ENCODE data around the gene GRIK3.

The GRIK3 gene

DNA sequence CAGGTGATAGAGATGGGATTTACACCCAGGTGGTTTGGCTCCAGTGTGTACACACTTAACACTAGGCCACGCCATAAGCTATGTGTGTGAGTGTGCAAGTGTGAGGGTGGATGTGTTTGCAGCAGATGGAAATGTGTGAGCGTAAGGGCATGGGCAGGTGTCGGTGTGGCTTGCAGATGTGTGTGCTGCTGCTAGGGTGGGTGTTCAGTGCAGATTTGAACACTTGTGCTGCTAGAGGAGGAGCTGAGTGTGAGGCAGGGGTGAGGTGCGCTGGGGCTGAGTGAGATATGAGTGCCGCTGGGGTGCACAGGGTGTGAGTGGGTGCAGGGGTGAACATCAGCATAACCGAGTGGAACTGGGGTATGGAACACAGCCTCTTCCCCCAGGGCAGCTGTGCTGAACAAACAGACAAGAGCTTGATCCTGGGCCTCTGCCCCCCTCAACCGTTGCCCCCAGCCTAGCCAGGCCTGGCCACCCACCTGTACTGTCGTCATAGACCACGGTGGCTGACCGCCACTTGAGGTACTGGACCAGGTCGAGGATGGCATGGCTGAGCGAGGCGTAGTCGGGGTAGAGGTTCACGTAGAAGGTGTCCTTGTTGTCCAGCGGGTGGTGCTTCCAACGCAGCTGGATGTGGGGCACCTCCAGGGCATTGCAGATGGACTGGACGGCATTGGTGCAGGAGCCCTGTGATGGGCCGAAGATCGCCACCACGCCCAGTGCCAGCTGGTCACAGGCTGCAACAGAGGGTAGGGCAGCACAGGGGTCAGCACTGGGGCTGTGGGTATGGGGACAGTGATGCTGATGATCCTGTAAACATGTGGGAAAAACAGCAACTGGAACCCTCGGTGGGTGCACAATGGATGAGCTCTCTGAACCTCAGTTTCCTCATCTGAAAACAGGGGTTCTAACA is 153.9 kb downstream of the GRIK3 start:
- Mint-ChIP-seq H3K9me3 (no peaks in the 10 kb centered on the region), H3K4me3 (no peak overlapping the region), H3K27me3 (peaks cover 18% of the 10 kb centered on the region), H3K4me1 (peaks cover 2% of the 10 kb centered on the region), H3K27ac (no peak overlapping the region), H3K36me3 (no peaks in the 10 kb centered on the region)
- no peak for DNase-seq (ENCODE audit: low spot score in 2 of 2)
- ATAC-seq (ENCODE audit: low read depth): no peak

DNA sequence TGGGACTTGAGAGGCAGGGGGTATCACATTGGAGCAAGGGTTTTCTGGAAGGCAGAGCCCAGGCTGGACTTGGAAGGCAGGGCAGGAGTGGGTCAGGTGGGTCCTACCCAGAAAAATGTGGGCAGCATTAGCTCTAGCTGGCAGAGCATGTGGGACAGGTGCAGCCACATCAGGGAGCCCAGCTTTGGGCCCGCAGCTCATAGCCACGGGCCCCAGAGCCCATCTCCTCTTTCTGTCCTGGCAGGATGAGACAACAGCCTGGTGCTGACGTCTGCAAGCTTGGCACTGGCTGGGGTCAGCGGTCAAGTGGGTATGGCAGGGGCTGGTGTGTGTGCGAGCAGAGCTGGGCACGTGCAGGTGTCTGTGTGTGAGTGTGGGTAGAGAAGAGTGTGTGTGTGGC is 154.7 kb downstream of the GRIK3 start:
- Mint-ChIP-seq H3K9me3 (no peaks in the 10 kb centered on the region), H3K36me3 (no peaks in the 10 kb centered on the region), H3K4me3 (no peak overlapping the region), H3K27me3 (peaks cover 18% of the 10 kb centered on the region), H3K27ac (no peak overlapping the region), H3K4me1 (peaks cover 2% of the 10 kb centered on the region)
- DNase-seq (ENCODE audit: low spot score in 2 of 2) (peak in 1 of 2 donors; percentile 5), ATAC-seq (ENCODE audit: low read depth) (no peak)

DNA sequence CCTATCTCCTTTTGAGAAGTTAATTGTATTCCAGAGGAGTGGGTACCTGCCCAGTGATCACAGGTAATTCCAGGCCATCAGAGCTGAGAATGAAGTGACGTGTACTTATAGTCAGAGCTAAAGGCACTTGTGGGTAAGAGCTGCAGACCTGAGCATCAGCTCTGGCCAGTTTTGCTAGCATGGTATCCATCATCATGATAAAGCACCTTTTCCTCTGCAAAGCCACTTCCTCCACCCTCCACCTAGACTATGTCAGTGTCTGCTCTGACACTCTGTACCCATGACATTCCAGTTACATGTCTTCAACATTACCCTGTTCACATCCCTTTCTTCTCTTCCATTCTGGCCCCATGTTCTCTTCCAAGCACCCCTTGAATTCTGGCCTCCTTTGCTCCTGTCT is 157.3 kb downstream of the GRIK3 start:
- Mint-ChIP-seq H3K9me3 (no peaks in the 10 kb centered on the region), H3K4me1 (peaks cover 2% of the 10 kb centered on the region), H3K36me3 (no peaks in the 10 kb centered on the region), H3K4me3 (no peak overlapping the region), H3K27ac (no peak overlapping the region), H3K27me3 (peaks cover 20% of the 10 kb centered on the region)
- DNase-seq (ENCODE audit: low spot score in 2 of 2): no peak
- no peak for ATAC-seq (ENCODE audit: low read depth)

DNA sequence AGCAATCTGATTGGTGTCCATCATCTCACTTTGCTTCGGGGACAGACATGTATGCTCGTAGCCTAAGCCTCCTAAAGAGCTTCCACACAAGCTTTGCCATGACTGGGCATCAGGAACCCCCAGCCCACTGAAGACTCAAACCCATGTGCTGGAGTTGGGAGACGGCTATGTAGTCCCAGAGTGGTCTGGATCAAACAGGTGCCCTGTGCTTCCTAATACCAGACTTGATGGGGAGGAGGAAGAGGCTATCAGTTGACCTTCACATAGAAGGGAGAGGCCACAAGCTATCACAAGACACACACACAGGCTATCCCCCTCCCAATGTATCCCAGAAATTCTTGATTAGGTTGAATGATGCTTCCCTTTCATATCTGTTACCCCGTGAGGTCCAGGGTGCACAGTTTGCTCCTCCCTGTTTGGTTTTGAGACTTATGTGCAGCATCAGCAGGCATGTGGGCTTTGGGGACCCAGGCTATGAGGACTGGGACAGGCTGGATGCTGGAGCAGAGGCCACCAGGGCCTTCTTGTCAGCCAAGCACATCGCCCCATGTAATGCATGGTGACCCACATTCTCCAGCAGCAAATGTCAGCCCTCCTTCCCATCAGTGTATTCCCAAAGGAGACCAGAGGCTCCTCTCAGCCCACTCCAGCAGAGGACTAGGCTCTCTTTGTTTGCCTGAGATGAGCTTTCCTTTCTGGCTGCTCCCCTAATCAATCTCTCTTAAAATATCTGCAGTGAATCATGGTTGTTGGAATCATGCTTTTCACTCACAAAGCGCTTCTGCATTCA is 159.8 kb downstream of the GRIK3 start:
- Mint-ChIP-seq H3K27me3 (peaks cover 14% of the 10 kb centered on the region), H3K27ac (no peak overlapping the region), H3K4me1 (no peaks in the 10 kb centered on the region), H3K9me3 (no peaks in the 10 kb centered on the region), H3K36me3 (no peaks in the 10 kb centered on the region), H3K4me3 (no peak overlapping the region)
- ATAC-seq (ENCODE audit: low read depth) (no peak), DNase-seq (ENCODE audit: low spot score in 2 of 2) (no peak)

DNA sequence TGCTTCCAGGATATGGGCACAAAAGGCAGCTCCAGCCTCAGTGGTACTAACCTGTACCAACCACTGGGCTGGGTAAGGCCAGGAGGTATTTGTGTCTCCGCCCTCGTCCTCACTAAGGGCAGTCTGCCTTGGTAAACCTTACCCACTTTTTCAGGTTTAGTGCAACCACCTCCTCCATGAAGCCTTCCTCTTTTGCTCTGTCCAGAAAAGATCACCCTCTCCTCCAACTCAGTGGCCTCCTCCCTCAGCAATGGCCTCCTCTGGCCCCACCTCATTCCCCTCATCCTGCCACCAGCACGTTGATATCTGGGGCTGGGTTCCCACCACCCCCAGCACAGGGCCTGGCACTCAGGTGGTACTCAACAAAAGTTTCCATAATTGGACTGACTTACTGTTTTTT is 161.5 kb downstream of the GRIK3 start:
- no peak overlapping the region for H3K4me3 Mint-ChIP-seq
- no peaks in the 10 kb centered on the region for H3K4me1 Mint-ChIP-seq
- H3K27me3 Mint-ChIP-seq: peaks cover 9% of the 10 kb centered on the region
- no peaks in the 10 kb centered on the region for H3K36me3 Mint-ChIP-seq
- DNase-seq (ENCODE audit: low spot score in 2 of 2): no peak
- no peaks in the 10 kb centered on the region for H3K9me3 Mint-ChIP-seq
- no peak for ATAC-seq (ENCODE audit: low read depth)
- H3K27ac Mint-ChIP-seq: no peak overlapping the region

DNA sequence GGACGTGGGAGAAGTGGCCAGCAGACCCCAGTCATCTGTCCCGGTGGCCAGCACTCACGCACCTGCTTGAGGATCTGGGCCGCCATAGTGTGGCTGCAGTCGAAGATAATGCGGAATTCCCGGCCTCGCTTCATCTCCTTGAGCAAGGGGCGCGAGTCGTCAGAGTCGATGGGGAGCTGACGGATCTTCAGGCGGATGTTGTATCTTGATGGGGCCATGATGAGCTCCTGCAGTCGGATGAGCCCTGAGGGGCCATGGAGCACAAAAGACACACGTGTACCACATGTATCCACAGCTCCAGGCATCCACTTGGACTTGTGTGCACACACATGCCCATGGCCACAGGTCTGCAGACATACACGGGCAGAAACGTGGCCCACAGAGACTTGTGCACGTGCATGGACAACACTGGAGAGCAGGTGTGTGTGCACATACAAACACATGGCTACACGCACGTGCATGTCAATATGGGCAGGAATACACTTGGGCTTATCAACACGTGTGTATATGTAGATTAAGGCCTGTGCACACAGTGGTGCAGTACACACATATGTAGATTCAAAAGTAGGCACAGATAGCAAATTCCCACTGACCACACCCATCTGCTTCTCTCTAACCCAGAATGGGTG is 162.1 kb downstream of the GRIK3 start:
- ATAC-seq (ENCODE audit: low read depth): no peak
- Mint-ChIP-seq H3K4me3 (no peak overlapping the region), H3K4me1 (no peaks in the 10 kb centered on the region)

DNA sequence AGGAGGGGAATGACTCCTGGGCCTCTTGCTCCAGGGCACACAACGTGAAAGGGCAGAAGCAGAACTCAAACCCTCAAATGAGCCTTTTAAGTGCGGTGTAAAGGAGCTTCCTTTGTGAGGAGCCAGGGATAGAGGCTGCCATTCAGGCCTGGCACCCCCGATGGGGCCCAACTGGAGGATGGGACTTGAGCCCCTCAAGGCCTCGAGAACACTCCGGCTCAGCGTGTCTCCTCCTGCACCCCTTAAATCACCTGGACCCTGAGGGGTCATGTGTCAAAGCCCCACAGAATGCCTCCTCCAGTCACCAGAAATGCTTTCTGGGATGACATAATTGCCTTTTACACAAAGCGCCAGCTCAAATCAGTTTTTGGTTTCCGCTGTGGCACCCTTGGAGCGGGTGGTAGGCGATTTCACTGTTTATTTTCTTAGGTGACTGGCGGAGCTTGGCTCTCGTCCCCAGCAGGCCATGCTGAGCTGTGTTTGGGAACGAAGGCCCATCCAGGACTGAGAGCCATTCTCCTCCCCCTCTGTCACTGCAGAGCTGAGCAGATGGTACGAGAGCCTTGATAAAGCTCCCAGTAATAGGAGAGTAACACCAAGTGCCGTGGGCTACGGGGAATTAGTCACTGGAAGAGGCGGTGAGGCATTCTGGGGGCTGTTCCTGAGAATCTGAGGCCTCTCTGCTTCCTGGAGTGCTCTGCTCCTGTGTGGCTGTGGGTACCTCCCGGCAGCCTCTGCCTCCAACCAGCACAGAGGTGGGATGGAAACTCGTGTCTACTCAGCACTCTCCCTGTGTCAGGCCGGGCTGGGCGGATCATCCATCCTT is 163.0 kb downstream of the GRIK3 start:
- H3K4me3 Mint-ChIP-seq: no peak overlapping the region
- peaks cover 3% of the 10 kb centered on the region for H3K27me3 Mint-ChIP-seq
- no peaks in the 10 kb centered on the region for H3K36me3 Mint-ChIP-seq
- DNase-seq (ENCODE audit: low spot score in 2 of 2): no peak
- no peak for ATAC-seq (ENCODE audit: low read depth)
- no peak overlapping the region for H3K27ac Mint-ChIP-seq
- H3K4me1 Mint-ChIP-seq: no peaks in the 10 kb centered on the region
- no peaks in the 10 kb centered on the region for H3K9me3 Mint-ChIP-seq

More for the DNA sequence above, 162.1 kb downstream of the GRIK3 start:
- Mint-ChIP-seq H3K9me3 (no peaks in the 10 kb centered on the region), H3K36me3 (no peaks in the 10 kb centered on the region), H3K27ac (no peak overlapping the region), H3K27me3 (peaks cover 5% of the 10 kb centered on the region)
- DNase-seq (ENCODE audit: low spot score in 2 of 2): no peak

DNA sequence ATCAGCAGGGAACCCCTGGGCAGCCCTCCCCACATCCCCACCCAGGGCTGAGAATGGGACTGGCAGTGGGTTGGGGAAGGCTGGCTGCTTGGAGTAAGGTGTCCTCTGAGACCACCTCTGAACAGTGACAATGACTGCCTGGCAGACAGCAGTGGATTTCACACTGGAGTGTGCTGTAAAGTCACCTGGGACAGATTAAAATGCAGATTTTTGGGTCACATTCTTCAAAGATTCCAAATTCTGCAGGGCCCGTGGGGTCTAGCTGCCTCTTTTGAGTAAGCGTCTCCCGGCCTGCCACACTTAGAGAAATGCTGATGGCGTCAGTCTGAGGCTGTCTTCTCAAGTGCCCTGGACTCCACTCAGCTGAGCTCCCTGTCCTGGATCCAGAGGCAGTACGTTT is 164.5 kb downstream of the GRIK3 start:
- Mint-ChIP-seq H3K36me3 (no peaks in the 10 kb centered on the region), H3K9me3 (no peaks in the 10 kb centered on the region), H3K4me1 (no peaks in the 10 kb centered on the region), H3K27ac (no peak overlapping the region), H3K4me3 (no peak overlapping the region), H3K27me3 (peaks cover 3% of the 10 kb centered on the region)
- no peak for DNase-seq (ENCODE audit: low spot score in 2 of 2)
- no peak for ATAC-seq (ENCODE audit: low read depth)

DNA sequence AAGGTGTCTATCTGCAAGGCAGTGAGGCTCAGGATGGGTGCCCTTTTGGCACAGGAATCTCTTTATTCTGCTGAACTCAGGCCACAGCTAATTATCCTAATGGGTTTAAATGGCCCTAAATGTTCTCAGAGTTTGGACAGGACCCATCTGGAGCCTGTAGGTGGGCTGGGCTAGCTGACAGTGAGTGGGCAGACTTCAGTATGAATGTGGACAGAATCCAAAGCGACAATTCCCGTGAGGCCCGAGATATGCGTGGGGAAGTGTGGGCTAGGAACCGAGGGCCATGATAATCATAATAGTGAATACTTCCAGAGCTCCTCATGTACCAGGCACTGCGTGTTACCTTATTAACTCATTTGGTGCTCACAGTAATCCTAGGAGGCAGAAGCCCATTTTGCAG is 165.3 kb downstream of the GRIK3 start:
- no peak for ATAC-seq (ENCODE audit: low read depth)
- Mint-ChIP-seq H3K9me3 (no peaks in the 10 kb centered on the region), H3K27me3 (peaks cover 1% of the 10 kb centered on the region), H3K4me3 (no peak overlapping the region), H3K27ac (no peak overlapping the region), H3K4me1 (no peaks in the 10 kb centered on the region), H3K36me3 (no peaks in the 10 kb centered on the region)
- no peak for DNase-seq (ENCODE audit: low spot score in 2 of 2)

DNA sequence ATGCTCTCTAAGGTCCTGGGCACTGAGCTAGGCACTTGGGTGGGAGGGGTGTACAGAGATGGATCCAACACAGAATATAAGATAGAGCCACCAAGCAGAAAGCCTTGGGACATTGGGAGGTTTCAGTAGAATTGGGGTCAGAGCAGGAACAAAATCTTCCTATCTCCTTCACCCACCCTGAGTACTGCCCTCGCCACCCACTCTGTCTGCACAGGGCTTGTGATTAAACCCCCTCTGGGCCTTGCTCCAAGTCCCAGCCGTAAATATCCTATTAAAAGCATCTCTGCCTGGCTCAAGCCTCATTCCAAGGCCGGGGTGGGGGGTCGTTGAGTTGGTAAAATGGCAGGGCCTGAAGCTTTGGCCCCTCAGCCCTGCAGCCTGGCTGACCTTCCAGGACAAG is 166.7 kb downstream of the GRIK3 start:
- H3K27ac Mint-ChIP-seq: no peak overlapping the region
- ATAC-seq (ENCODE audit: low read depth): no peak

DNA sequence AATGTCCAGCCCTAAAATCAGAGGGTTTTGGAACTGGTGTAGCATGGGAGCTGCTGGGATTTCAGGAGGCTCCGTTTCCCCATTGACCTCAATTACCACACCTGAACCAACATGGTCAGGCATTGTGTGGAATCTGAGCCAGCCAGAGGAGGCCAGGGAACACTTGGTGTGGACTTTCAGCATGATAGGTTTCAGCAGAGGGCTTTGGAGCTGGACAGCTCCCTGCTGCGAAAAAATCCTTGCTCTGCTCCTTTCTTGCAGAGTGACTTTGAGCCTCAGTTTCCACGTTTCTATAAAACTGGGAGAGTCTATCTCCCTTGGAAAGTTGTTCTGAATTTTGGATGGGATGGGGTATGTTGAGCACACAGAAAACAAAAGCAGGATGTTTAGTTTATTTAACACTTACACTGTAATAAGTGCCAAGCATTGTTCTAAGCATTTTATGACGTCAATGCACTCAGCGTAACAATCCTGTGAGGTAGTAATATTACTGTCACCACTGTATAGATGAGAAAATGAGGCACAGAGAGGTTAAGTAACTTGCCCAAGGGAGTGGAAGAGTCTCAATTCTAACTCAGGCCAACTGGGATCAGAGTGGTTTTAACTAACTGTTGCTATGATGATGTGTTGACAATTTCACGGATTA is 168.0 kb downstream of the GRIK3 start:
- H3K4me1 Mint-ChIP-seq: no peaks in the 10 kb centered on the region
- ATAC-seq (ENCODE audit: low read depth) (no peak), DNase-seq (ENCODE audit: low spot score in 2 of 2) (no peak)
- no peaks in the 10 kb centered on the region for H3K9me3 Mint-ChIP-seq
- no peaks in the 10 kb centered on the region for H3K36me3 Mint-ChIP-seq
- H3K27ac Mint-ChIP-seq: no peak overlapping the region
- no peak overlapping the region for H3K4me3 Mint-ChIP-seq
- peaks cover 5% of the 10 kb centered on the region for H3K27me3 Mint-ChIP-seq

More for the DNA sequence above, 166.7 kb downstream of the GRIK3 start:
- H3K27me3 Mint-ChIP-seq: peaks cover 5% of the 10 kb centered on the region
- H3K4me1 Mint-ChIP-seq: no peaks in the 10 kb centered on the region
- H3K4me3 Mint-ChIP-seq: no peak overlapping the region
- no peaks in the 10 kb centered on the region for H3K9me3 Mint-ChIP-seq
- no peaks in the 10 kb centered on the region for H3K36me3 Mint-ChIP-seq
- DNase-seq (ENCODE audit: low spot score in 2 of 2): no peak

DNA sequence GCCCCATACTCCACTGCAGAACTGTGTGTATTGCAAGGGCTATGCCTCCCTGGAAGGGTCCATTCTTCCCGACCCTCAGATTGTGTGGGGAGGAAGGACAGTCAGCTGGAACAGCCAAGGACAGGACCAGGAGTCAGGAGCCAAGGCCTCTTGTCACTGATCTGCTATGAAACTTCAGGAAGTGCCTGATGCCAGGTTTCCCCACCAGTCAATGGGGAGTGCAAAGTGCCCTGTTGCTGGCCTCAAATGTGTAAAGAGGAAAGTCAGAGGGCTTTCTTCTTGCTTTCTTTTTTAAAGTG is 168.8 kb downstream of the GRIK3 start:
- ATAC-seq (ENCODE audit: low read depth) (no peak), DNase-seq (ENCODE audit: low spot score in 2 of 2) (no peak)
- H3K4me1 Mint-ChIP-seq: no peaks in the 10 kb centered on the region
- H3K27me3 Mint-ChIP-seq: peaks cover 7% of the 10 kb centered on the region
- no peaks in the 10 kb centered on the region for H3K9me3 Mint-ChIP-seq
- H3K36me3 Mint-ChIP-seq: no peaks in the 10 kb centered on the region
- H3K4me3 Mint-ChIP-seq: no peak overlapping the region
- H3K27ac Mint-ChIP-seq: no peak overlapping the region

DNA sequence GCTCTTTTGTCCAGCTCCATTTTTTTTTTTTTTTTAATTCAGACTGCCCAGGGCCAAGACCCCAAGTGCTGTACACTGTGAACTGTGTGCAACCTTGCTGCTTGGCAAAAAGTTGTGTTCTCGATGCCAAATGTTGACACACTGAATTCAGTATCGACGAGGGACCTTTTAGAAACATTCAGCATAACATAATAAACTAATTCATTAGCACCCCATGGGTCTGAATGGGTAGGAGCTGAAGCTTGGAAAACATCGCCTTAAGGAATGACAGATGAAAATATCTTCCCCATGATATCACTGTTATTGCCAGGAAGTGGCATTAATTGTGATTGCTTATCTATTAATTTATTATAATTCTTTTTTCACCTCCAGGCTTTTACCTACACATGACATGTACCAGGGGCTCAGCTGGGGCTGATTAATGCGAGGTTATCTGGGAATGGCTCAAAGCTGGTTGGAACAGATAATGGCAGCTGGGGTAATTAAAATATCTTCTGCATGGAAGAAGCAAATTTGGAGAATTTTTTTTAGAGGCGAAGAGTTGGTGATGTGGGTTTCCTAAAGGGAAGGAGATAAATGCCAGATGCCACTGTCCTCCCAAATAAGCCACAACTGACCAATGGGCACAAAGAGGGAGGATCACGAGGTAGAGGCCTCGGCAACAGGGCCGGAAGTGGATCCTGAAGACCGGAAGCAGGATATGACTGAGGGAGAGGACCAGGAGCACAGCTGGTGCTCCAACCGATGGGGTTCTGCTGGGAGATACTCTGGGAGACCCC is 169.3 kb downstream of the GRIK3 start:
- no peaks in the 10 kb centered on the region for H3K9me3 Mint-ChIP-seq
- no peak overlapping the region for H3K27ac Mint-ChIP-seq

More for the DNA sequence above, 169.3 kb downstream of the GRIK3 start:
- DNase-seq (ENCODE audit: low spot score in 2 of 2) (no peak), ATAC-seq (ENCODE audit: low read depth) (no peak)
- Mint-ChIP-seq H3K4me3 (no peak overlapping the region), H3K27me3 (peaks cover 7% of the 10 kb centered on the region), H3K4me1 (no peaks in the 10 kb centered on the region), H3K36me3 (no peaks in the 10 kb centered on the region)
